GM19035 (cell line): ENCODE data around the gene SPATA33.

ENCODE experiments used
- ATAC-seq: cut with Tn5 transposase; IDR thresholded peaks from one replicate; pipeline ENCODE4 v1.9.1; 2021; ENCODE audit not compliant: unreplicated experiment

SPATA33 gene

GRCh38 chr16:89657442-89658220, at the start of gene SPATA33, which contains the start of gene CHMP1A:
Gene SPATA33, plus strand, starts transcription at chr16:89657836. Its CDS starts 76 bp downstream, at chr16:89657912.
Gene CHMP1A, minus strand, starts transcription at chr16:89657708. Its CDS starts 120 bp downstream, at chr16:89657588.
- peak; percentile 92 for ATAC-seq

DNA sequence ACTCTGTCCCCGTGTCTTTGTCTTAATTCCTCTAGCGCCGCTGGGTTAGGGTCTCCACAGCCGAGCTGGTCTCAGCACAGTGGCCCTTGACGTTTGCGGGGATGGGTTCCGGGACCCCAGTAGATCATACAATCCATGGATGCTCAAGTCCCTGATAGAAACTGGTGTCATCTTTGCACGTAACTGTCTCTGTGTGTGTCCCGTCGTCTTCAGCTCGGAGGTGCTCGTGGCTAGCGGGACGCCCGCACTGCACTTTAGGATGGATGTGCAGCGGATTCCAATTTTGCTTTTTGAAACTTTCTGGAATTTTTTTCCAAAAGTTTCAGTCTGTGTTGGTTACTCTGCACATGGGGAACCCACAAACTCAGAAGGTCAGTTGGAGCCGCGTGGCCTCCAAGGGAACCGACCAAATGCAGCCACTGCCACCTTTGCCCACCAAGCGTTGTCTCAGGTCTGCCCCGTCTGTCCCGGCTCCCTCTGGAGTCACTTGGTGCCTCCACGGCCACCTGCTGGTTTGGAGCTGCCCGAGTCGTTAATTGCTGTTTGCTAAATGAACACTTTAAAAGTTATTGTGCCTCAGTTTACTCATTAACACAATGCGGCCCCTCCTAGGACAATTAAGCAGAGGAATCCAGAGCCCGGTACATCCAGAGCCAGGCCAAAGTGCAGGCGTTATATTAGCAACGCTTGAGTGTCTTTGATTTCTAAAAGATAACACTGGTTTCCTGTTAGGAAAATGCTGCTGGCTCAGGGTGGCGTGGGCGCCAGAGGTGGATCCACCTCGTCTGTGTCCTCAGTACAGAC, 49.5 kb upstream of the SPATA33 start:
- no peak for ATAC-seq

DNA sequence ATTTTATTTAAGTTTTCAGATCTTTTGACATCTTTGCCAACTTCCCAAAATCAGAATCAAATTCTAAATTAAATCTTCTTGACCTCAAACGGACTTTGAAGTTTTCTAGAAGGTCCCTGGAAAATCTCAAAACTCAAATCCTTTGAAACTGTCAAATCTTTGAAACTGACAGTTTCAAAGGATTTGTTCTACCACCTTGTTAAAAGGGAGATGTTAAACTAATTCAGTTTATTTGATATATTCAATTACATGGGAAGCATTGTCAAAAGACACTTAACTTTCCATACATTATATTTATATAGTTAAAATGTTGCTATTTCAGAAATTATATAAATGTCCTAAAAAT, 47.6 kb upstream of the SPATA33 start:
- ATAC-seq, result no peak

- ATAC-seq, result no peak
Measured at GRCh38 chr16:89612415-89613166, 45.0 kb upstream of the SPATA33 start.

- no peak for ATAC-seq
Measured at GRCh38 chr16:89613231-89613953, 44.2 kb upstream of the SPATA33 start, which contains the start of gene DPEP1. Gene DPEP1, plus strand, starts transcription at chr16:89613642. Its CDS starts 16,769 bp downstream, at chr16:89630411.

- no peak for ATAC-seq
Measured at GRCh38 chr16:89613954-89614459, 43.6 kb upstream of the SPATA33 start.

GRCh38 chr16:89615176-89615575, 42.5 kb upstream of the SPATA33 start:
- ATAC-seq, result no peak

GRCh38 chr16:89615596-89616090, 42.0 kb upstream of the SPATA33 start:
- ATAC-seq, result no peak

DNA sequence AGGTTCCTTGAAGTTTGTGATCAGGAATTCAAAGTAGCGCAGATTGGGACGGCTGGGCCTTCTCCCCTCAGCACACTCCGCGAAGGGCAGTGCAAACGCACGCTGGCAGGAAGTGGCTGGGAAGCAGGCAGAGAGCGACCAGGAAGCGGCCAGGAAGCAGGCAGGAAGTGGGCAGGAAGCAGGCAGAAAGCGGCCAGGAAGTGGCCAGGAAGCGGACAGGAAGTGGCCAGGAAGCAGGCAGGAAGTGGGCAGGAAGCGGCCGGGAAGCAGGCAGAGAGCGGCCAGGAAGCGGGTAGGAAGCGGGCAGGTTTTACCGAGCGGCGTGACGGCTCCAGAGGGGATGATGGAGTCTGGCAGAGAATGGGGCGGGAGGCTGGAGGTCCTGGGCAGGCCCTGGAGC, 41.0 kb upstream of the SPATA33 start:
- no peak for ATAC-seq

DNA sequence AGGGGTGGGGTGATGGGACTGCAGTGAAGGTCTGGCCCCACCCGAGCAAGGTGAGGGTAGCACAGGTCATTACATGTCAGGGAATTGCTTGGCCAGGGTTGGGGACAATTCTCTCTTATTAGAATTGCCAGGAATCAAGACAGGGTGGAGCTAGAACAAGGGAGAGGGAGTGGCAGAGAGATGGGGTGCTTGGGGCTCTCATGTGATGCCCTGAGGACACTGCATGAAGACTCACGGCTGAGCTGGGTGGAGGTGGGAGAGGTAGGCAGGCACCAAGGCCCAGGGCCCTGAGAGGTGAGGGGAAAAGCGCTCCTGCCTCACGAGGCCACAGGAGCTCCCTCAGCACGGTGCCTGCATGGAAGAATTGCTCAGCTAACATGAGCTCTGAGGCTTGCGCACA, 40.6 kb upstream of the SPATA33 start:
- no peak for ATAC-seq

GRCh38 chr16:89618109-89618998, 39.3 kb upstream of the SPATA33 start:
- ATAC-seq, result no peak

DNA sequence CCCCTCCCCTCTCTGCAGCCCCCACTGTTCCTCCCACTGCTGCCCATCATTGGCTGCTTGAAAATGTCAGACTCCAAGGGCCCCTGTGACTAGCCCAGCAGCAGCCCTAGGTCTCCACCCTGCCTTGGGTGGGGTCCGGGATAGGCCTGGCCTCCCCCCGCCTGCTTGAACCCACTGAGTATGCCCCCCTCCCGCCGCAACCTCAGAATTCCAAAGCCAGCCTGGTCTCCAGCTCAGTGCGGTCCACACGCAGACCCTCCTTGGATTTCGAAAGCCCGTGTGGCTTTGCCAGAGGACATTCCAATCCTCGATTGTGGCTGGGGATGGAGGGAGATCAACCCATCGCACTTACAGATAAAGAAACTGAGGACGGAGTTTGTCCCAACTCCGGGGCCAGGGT, 37.8 kb upstream of the SPATA33 start:
- ATAC-seq, result no peak

DNA sequence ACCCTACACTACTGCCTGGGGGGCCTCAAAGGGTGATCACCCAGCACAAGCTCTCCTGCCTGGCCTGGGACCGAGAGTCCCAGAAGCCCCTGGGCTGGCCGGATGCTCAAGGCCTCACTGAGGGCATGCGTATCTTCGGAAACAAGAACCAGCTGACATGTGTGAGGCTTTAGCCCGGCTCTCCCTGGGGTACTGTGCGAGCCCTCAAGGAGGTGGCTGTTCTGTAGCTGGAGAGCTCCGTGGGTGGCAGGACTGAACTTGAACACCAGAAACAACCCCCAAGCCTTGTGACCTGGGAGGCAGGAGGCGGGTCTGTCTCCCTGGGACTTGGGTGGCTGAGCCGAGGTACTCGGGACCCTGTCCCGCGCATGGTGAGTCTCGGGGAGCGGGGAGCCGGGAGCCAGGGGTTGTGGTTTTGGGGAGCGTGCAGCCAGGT, 37.2 kb upstream of the SPATA33 start:
- ATAC-seq, result no peak

GRCh38 chr16:89621136-89621697, 36.4 kb upstream of the SPATA33 start:
- ATAC-seq, result no peak

GRCh38 chr16:89621698-89622409, 35.8 kb upstream of the SPATA33 start:
- no peak for ATAC-seq

- no peak for ATAC-seq
Measured at GRCh38 chr16:89623511-89624261, 34.0 kb upstream of the SPATA33 start.
